ENCODE measurements around the gene GEMIN4.

GEMIN4 gene

DNA sequence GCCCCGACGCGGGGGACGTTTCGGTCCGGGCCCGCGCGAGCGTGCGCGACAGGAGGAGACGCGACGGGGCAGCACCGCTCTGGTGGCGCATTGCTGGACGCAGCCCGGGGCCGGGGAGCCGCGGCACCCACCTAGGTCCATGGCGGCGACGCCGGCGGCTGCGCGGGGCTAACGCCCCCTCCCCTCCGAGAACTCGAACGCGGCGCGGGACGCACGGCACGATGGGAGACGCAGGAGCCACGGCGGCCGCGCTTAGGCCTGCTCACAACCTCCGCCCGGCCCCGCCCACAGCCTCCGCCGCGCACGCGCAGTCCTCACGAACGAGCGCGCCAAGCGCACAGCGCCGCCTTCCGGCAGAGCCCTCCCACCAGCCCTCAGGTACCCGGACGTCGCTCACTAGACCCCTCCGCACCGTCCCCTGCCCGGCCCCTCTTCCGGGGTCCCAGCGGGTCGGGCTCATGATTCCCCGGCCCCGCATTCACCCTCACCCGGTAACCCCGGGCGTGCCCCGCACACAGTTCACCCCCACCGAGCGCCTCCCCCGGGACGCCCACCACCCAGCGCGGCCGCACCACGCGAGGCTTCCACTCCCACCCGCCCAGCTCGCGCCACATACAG is at the start of gene GEMIN4:
GEMIN4 (minus strand) TSS at position 263 of the 618 bp plus-strand sequence; CDS start at position 141, 122 bp downstream.
- TF ChIP-seq, protein P1, sequence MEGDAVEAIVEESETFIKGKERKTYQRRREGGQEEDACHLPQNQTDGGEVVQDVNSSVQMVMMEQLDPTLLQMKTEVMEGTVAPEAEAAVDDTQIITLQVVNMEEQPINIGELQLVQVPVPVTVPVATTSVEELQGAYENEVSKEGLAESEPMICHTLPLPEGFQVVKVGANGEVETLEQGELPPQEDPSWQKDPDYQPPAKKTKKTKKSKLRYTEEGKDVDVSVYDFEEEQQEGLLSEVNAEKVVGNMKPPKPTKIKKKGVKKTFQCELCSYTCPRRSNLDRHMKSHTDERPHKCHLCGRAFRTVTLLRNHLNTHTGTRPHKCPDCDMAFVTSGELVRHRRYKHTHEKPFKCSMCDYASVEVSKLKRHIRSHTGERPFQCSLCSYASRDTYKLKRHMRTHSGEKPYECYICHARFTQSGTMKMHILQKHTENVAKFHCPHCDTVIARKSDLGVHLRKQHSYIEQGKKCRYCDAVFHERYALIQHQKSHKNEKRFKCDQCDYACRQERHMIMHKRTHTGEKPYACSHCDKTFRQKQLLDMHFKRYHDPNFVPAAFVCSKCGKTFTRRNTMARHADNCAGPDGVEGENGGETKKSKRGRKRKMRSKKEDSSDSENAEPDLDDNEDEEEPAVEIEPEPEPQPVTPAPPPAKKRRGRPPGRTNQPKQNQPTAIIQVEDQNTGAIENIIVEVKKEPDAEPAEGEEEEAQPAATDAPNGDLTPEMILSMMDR (IDR thresholded peaks at IDR 0.05; ENCODE audit: insufficient read depth, missing control alignments) = peak; percentile 56
- DNase-seq (ENCODE audit: insufficient read length, low spot score) (peak; percentile 94), FAIRE-seq (no peak)

GRCh38 chr17:801660-802059 is 49.6 kb upstream of the GEMIN4 start:
- TF ChIP-seq, protein P1 (IDR thresholded peaks at IDR 0.05; ENCODE audit: insufficient read depth, missing control alignments) = no peak
- DNase-seq (ENCODE audit: insufficient read length, low spot score) (no peak), FAIRE-seq (no peak)

DNA sequence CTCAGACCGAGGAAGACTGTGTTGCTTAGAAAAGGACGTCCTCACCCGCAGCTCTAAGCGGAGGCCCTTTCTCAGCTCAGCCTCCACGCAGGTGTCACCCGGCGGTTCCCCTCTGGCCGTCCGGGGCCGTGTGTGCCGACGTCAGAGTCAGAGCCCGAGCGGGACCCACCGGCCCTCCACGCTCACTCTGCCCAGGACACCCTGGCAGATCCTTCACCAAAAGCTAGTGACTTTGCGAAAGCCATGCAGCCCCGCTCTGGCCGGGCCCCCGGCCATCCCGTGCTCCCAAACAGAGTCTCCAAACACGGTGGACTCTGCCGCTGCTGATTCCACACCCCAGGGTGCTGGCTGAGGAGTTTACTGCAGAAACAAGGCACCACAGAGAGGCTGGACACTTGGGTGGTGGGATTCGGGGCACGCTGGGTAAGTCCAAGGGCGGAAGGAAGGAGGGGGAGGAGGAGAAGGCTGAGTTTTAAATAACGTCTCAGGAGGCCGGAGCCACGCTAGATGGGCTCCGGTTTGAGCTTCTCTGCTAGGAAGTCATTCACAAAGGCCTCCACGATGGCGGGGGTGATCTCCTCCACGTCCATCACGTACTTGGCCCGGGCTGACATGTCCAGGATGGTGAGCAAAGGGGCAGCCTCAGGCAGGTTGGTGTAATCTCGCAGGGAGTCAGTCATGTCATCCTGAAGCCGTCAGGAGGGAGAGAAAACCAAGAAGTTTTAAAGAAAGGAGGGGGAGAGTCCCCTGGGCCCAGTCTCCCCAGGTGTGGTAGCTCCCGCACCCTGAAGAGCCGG is 48.6 kb upstream of the GEMIN4 start:
- TF ChIP-seq, protein P1 (IDR thresholded peaks at IDR 0.05; ENCODE audit: insufficient read depth, missing control alignments) = no peak
- DNase-seq (ENCODE audit: insufficient read length, low spot score) = no peak
- no peak for FAIRE-seq

DNA sequence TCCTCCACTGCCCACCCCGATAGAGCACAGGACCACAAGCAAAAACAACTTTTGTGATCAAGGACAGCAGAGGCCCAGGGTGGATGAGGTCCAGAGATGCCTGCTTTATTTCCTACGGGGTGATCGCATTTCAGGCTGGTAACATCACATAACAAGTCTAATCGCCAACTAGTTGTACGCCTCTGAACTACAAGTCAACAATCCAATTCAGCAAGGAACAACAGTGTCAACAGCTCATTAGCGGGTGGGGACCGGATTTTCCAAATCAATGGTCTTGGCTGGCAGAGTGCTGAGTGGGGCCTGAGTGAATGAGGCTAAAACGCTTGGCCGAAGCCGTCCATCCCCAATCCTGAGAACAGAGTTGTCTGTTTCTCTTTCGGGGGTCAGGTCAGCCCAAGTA is 47.2 kb upstream of the GEMIN4 start:
- TF ChIP-seq, protein P1 (IDR thresholded peaks at IDR 0.05; ENCODE audit: insufficient read depth, missing control alignments) = no peak
- no peak for DNase-seq (ENCODE audit: insufficient read length, low spot score)
- FAIRE-seq = no peak

GRCh38 chr17:798246-798645 is 46.2 kb upstream of the GEMIN4 start:
- TF ChIP-seq, protein P1 (IDR thresholded peaks at IDR 0.05; ENCODE audit: insufficient read depth, missing control alignments) = no peak
- DNase-seq (ENCODE audit: insufficient read length, low spot score) (no peak), FAIRE-seq (no peak)

DNA sequence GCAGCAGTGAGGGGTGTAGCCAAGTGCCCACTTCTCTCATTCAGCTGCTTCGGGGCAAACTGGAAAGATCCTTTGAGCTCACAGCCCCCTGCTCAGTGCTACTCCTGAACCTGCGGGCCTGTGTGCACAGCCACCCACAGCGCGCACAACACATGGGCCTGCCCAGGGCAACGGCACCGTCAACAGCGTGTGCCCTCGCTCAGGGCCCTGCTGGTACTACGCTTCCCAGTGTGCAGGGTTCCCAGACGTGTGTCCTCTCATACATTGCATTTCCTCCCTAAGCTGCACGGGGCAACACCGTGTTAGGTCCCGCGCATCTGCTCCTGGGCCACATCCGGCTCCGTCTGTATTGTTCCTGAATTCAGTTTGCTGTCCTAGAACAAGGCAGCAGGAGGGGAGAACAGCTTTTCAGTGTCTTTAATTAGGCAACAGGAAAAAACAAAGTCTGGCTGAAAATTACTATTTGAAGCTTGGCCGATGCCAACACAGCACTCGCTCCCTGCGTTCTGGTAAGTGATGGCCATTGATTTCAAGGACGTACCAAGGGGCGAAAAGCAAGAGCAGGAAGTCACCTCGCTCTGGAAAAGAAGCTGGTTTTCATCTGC is 45.3 kb upstream of the GEMIN4 start:
- FAIRE-seq (no peak), DNase-seq (ENCODE audit: insufficient read length, low spot score) (no peak)
- TF ChIP-seq, protein P1 (IDR thresholded peaks at IDR 0.05; ENCODE audit: insufficient read depth, missing control alignments) = no peak

Measured in D721Med (cell line).